Activated CD4-positive, alpha-beta T cell treated with anti-CD3 and anti-CD28 coated beads, Interleukin-2, amount 50 U/mL, for 16 hours (primary cell): ENCODE results near the gene MCRS1.
"Not testable (repeated sequence)": the region's sequence is repeated elsewhere in the genome, so short reads cannot be mapped to it uniquely, and the experiment has no call there.

Source experiments
- DNase-seq: peaks from one replicate; pipeline ENCODE4 v3.0.0-alpha.2; 2020

Gene MCRS1

DNA sequence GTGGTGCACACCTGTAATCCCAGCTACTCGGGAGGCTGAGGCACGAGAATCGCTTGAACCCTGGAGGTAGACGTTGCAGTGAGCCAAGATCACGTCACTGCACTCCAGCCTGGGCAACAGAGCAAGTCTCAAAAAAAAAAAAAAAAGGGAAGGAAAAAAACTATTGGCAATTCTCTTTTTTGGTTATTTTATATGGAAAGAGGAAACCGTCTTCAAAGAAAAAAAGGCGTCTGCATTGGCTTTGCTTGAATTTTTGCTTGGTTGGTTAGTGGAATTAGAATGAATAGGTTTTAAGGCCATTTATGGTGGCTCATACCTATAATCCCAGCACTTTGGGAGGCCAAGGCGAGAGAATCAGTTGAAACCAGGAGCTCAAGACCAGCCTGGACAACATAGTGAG lies 58.3 kb downstream of the MCRS1 start:
- DNase-seq = not testable (repeated sequence)
